Uterus (tissue), 4 donors: ENCODE results near the gene SLCO1B3. TPM values are rescaled to one million over a fixed set of nuclear protein-coding genes. Genes with fewer than 3 reads are reported as not detected.
A peak's percentile ranks its signal among the peaks of the same experiment; 100 is the strongest.

Source experiments
- DNase-seq, 2 donors: peaks; one replicate each; pipeline ENCODE4 v3.0.0-alpha.2; 2019 to 2020
- H3K27ac ChIP-seq, 2 donors: fragments of 200-600 bp; sonication (generic); 1 replicate in 1 of 2; 2 replicates in 1 of 2; pipeline ENCODE4 v1.5.1; 2016 to 2018
- H3K27me3 ChIP-seq, 2 donors: fragments of 200-600 bp; sonication (generic); one replicate each; pipeline ENCODE4 v1.5.1; 2018 to 2019; ENCODE audit warnings: control low read depth in 1 of 2
- H3K36me3 ChIP-seq, 2 donors: fragments of 200-600 bp; sonication (generic); one replicate each; pipeline ENCODE4 v1.5.1; 2019; ENCODE audit warnings: control low read depth in 1 of 2
- H3K4me1 ChIP-seq, 2 donors: fragments of 200-600 bp; sonication (generic); one replicate each; pipeline ENCODE4 v1.5.1; 2018 to 2019; ENCODE audit warnings: control low read depth in 1 of 2
- H3K4me3 ChIP-seq, 2 donors: fragments of 200-600 bp; sonication (generic); 1 replicate in 1 of 2; 2 replicates in 1 of 2; pipeline ENCODE4 v1.5.1; 2018 to 2019; ENCODE audit warnings: mild to moderate bottlenecking in 1 of 2
- H3K9me3 ChIP-seq, 2 donors: fragments of 200-600 bp; sonication (generic); one replicate each; pipeline ENCODE4 v1.5.1; 2019; ENCODE audit warnings: control low read depth in 1 of 2
- POLR2A ChIP-seq, 2 donors: fragments of 450-650 bp; IDR thresholded peaks; one replicate each; pipeline ENCODE4 v1.6.1; 2016; ENCODE audit warnings: antibody characterized with exemption in 2 of 2, mild to moderate bottlenecking in 1 of 2, moderate library complexity in 1 of 2
- intact Hi-C: fragments of 100-400 bp; cut with DNase I; formaldehyde crosslinking; loops from one replicate; pipeline ENCODE4 v1.15.1; 2023; ENCODE audit warnings: low total_unique reads
- total RNA-seq, 4 donors: library from RNA; depleted of rRNA in 3 of 4; stranded (reverse); fragments of >200 nt in 3 of 4; gene quantifications; one replicate each; pipeline versions ENCODE4 v1.1.0 to v1.2.4, GENCODE V29; 2014 to 2023
- TF ChIP-seq, protein P1 (sequence below), 4 experiments: fragments of 200-600 bp in 2 of 4; fragments of 450-650 bp in 2 of 4; sonication (generic) in 2 of 4; IDR thresholded peaks; one replicate each; pipeline ENCODE4 v1.5.1; 2016 to 2019; ENCODE audit warnings: antibody characterized with exemption in 4 of 4, mild to moderate bottlenecking in 2 of 4, moderate library complexity in 1 of 4
- donor health status: DM: yes; HTN: yes; CAD: no.

SLCO1B3 gene
- total RNA-seq, 4 donors from 2014 or later = 0.21 TPM; not detected in 3

DNA sequence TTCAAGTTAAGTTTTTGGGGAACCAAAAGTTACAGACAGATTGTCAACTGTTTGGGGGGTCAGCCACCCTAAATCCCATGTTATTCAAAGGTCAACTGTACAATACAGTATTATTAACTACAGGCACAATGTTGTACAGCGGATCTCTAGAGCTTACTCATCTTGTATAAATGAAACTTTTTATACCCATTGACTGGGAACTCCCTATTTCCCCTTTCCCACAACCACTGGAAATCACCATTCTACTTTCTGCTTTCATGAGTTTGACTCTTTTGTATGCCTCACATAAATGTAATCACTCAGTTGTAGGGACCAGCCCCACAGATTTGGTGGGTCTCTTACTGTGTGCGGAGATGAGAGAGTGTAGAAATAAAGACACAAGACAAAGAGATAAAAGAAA lies 57.8 kb downstream of the SLCO1B3 start:
- H3K27ac ChIP-seq = no peak overlapping the region
- TF ChIP-seq, protein P1, sequence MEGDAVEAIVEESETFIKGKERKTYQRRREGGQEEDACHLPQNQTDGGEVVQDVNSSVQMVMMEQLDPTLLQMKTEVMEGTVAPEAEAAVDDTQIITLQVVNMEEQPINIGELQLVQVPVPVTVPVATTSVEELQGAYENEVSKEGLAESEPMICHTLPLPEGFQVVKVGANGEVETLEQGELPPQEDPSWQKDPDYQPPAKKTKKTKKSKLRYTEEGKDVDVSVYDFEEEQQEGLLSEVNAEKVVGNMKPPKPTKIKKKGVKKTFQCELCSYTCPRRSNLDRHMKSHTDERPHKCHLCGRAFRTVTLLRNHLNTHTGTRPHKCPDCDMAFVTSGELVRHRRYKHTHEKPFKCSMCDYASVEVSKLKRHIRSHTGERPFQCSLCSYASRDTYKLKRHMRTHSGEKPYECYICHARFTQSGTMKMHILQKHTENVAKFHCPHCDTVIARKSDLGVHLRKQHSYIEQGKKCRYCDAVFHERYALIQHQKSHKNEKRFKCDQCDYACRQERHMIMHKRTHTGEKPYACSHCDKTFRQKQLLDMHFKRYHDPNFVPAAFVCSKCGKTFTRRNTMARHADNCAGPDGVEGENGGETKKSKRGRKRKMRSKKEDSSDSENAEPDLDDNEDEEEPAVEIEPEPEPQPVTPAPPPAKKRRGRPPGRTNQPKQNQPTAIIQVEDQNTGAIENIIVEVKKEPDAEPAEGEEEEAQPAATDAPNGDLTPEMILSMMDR (IDR thresholded peaks at IDR 0.05) = no peak
- TF ChIP-seq POLR2A (IDR thresholded peaks at IDR 0.05) = no peak
- no peaks in the 10 kb centered on the region for H3K4me1 ChIP-seq
- no peaks in the 10 kb centered on the region for H3K36me3 ChIP-seq
- no peaks in the 10 kb centered on the region for H3K9me3 ChIP-seq
- no peak for DNase-seq
- H3K4me3 ChIP-seq = no peak overlapping the region
- no peaks in the 10 kb centered on the region for H3K27me3 ChIP-seq
- intact Hi-C loops = no loop called here

DNA sequence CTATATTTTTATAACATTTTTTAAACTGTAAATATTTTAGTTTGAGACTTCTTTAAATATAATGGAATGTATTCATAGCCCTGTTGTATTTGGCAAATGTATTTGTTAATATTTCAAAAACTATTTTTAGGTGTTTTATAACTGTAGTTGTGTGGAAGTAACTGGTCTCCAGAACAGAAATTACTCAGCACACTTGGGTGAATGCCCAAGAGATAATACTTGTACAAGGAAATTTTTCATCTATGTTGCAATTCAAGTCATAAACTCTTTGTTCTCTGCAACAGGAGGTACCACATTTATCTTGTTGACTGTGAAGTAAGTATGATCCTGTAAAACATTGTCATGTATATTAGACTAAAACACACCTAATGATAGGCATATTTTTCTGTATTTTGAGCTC lies 72.8 kb downstream of the SLCO1B3 start:
- no peaks in the 10 kb centered on the region for H3K9me3 ChIP-seq
- intact Hi-C loops = no loop called here
- DNase-seq = peak in 1 of 2 donors; percentile 41
- no peak overlapping the region for H3K27ac ChIP-seq
- H3K36me3 ChIP-seq = no peaks in the 10 kb centered on the region
- no peak overlapping the region for H3K4me3 ChIP-seq
- no peak for TF ChIP-seq POLR2A (IDR thresholded peaks at IDR 0.05)
- TF ChIP-seq, protein P1 (IDR thresholded peaks at IDR 0.05) = no peak
- H3K4me1 ChIP-seq = no peaks in the 10 kb centered on the region
- H3K27me3 ChIP-seq = no peaks in the 10 kb centered on the region

DNA sequence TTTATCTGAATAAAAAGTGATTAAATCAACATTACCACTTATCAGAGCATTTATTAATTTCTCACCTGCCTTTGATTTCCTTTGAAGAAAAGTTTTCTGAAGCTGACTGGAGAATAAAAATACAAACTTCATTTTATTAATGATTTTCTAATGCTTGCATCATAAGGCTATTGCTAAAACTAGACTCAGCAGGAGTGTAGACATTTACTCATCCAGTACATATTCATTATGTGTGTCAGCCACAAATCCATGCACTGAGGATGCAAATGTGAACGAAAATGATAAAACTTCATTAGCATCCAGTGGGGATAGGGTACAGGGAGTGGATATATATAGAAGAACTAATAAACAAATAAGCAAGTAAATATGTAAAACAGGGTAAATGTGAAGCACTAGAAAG lies 74.6 kb downstream of the SLCO1B3 start:
- Histone ChIP-seq H3K4me3 (no peak overlapping the region), H3K36me3 (no peaks in the 10 kb centered on the region), H3K27me3 (no peaks in the 10 kb centered on the region), H3K4me1 (no peaks in the 10 kb centered on the region), H3K27ac (no peak overlapping the region), H3K9me3 (no peaks in the 10 kb centered on the region)
- no peak for TF ChIP-seq POLR2A (IDR thresholded peaks at IDR 0.05)
- TF ChIP-seq, protein P1 (IDR thresholded peaks at IDR 0.05) = no peak
- intact Hi-C loops = no loop called here
- no peak for DNase-seq

DNA sequence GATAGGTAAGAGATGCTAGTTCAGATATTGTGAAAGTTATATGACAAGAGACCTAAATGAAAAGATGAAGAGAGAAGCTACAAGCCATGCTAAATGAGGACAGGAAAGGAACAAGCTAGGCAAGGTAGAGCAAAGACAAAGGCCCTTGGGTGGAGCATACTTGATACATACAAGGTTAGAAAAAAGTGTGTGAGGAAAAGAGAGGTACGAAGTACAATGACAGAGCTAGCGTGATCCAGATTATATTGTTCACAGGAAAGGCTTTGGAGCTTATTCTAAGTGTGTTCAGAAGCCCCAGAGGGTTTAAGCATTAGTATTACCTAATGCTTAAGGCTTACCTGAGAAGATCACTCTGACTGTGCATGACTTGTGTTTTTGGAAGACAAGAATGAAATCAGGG lies 75.0 kb downstream of the SLCO1B3 start:
- no peak for DNase-seq
- Histone ChIP-seq H3K9me3 (no peaks in the 10 kb centered on the region), H3K27me3 (no peaks in the 10 kb centered on the region), H3K4me1 (no peaks in the 10 kb centered on the region), H3K36me3 (no peaks in the 10 kb centered on the region), H3K4me3 (no peak overlapping the region), H3K27ac (no peak overlapping the region)
- intact Hi-C loops = no loop called here
- TF ChIP-seq POLR2A (IDR thresholded peaks at IDR 0.05) = no peak
- TF ChIP-seq, protein P1 (IDR thresholded peaks at IDR 0.05) = no peak

DNA sequence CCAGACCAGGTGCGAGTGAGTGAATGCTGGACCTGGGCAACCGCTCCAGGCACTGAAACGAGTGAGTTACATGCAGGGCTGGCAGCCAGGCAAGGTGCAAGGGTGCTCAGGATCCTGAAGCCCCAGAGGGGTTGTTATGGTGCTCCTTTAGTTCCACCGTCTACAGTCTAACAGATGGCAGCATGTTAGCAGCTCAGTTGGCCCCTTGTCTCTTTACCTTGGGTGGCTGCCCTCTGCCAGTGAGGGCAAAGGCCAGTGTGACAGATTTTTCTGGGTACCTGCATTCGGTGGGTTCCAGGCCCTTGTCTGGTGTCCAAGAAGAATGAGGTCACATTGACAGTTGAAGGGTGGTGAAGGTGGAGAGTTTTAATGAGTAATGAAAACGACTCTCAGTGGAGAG lies 106.8 kb downstream of the SLCO1B3 start:
- Histone ChIP-seq H3K9me3 (no peaks in the 10 kb centered on the region), H3K4me3 (no peak overlapping the region), H3K4me1 (no peaks in the 10 kb centered on the region), H3K27ac (no peak overlapping the region), H3K36me3 (no peaks in the 10 kb centered on the region), H3K27me3 (no peaks in the 10 kb centered on the region)
- no peak for DNase-seq
- intact Hi-C loops = no loop called here
- TF ChIP-seq, protein P1 (IDR thresholded peaks at IDR 0.05) = no peak
- TF ChIP-seq POLR2A (IDR thresholded peaks at IDR 0.05) = no peak
